ENCODE data around the gene M1AP. TPM values are rescaled to one million over a fixed set of nuclear protein-coding genes. Genes with fewer than 3 reads are reported as not detected.
"Not testable (repeated sequence)": the region's sequence is repeated elsewhere in the genome, so short reads cannot be mapped to it uniquely, and the experiment has no call there.

M1AP gene
- total RNA-seq, 4 donors from 2014 or later = 0.17 to 0.42 TPM; not detected in 2

DNA sequence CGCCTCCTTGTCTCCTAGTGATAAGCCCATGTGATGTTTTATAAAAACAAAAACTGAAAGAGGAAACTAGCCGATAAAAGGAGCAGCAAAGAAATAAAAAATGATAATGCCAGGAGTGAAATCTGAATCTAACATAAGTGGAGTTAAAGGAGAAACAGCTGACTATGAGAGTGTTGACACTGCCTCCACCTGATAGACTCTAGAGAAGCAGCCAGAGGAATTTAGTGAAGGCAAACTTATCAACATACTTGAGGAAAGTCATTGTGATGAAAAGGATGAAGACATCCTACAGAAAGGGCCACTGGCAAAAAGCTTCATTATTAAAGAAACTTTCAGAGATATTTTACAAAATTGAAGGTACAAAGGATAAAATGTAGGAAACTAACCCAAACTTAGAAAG, 1.9 kb downstream of the M1AP start:
- Histone ChIP-seq H3K36me3 (no peaks in the 10 kb centered on the region), H3K4me1 (peaks cover 0 to 6% (median 3%) of the 10 kb centered on the region in 4 donors), H3K4me3 (no peak overlapping the region), H3K27me3 (peaks cover 0 to 39% (median 16%) of the 10 kb centered on the region in 4 donors), H3K9me3 (no peaks in the 10 kb centered on the region), H3K27ac (replicated peaks in 1 of 4) (no peak overlapping the region)
- intact Hi-C loops (cut with DNase I) = no loop called here
- TF ChIP-seq POLR2A (IDR thresholded peaks at IDR 0.05; ENCODE audit: low read depth) = no peak
- no peak for DNase-seq (ENCODE audit: extremely low spot score)
- WGBS = 82% methylated on average over 2 of the region's 2 CpGs

DNA sequence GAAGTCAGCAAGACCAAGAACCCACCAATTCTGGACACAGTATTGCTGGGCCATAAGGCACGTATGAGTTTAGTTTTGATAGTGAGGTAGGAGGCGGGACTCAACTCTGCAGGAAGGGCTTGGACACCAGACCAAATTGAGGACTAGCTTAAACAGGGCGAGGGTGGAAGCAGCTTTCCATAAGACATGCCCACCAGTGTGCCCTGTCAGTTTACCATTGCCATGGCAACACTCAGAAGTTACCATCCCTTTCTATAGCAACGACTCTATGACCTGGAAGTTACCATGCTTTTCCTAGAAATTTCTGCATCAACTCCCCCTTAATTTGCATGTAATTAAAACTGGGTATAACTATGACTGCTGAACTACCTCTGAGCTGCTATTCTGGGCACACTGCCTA, 2.8 kb downstream of the M1AP start:
- WGBS = 82% methylated on average over 4 of the region's 4 CpGs
- H3K27me3 ChIP-seq = peaks cover 0 to 43% (median 16%) of the 10 kb centered on the region in 4 donors

DNA sequence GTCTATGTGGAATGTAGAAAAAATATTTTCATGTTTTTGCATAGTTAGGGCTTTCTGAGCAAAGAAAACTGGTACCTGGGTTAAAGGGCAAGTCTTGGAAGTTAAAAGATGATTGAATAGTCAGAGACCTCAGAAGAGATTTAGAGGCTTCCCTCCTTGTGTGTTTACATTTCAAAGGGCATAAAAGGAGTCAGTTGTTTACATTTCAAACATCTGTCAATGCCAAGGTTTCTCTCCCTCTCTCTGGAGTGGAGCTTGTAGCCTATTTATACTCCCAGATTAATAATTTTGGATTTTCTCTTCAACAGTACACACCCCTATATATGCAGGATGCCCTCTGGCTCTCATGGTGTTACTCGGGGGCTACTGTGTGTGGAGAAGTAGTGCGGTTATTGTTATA, 8.6 kb downstream of the M1AP start:
- Histone ChIP-seq H3K27ac (replicated peaks in 1 of 4) (no peak overlapping the region), H3K36me3 (no peaks in the 10 kb centered on the region), H3K4me3 (no peak overlapping the region), H3K4me1 (no peaks in the 10 kb centered on the region), H3K27me3 (peaks cover 0 to 10% (median 0%) of the 10 kb centered on the region in 4 donors), H3K9me3 (no peaks in the 10 kb centered on the region)
- 72% methylated on average over 2 of the region's 2 CpGs for WGBS
- no peak for DNase-seq (ENCODE audit: extremely low spot score)
- TF ChIP-seq, protein P1, sequence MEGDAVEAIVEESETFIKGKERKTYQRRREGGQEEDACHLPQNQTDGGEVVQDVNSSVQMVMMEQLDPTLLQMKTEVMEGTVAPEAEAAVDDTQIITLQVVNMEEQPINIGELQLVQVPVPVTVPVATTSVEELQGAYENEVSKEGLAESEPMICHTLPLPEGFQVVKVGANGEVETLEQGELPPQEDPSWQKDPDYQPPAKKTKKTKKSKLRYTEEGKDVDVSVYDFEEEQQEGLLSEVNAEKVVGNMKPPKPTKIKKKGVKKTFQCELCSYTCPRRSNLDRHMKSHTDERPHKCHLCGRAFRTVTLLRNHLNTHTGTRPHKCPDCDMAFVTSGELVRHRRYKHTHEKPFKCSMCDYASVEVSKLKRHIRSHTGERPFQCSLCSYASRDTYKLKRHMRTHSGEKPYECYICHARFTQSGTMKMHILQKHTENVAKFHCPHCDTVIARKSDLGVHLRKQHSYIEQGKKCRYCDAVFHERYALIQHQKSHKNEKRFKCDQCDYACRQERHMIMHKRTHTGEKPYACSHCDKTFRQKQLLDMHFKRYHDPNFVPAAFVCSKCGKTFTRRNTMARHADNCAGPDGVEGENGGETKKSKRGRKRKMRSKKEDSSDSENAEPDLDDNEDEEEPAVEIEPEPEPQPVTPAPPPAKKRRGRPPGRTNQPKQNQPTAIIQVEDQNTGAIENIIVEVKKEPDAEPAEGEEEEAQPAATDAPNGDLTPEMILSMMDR (IDR thresholded peaks at IDR 0.05) = no peak
- TF ChIP-seq POLR2A (IDR thresholded peaks at IDR 0.05; ENCODE audit: low read depth) (no peak), POLR2AphosphoS5 (IDR thresholded peaks at IDR 0.05) (no peak), EP300 (IDR thresholded peaks at IDR 0.05) (no peak)
- intact Hi-C loops (cut with DNase I) = no loop called here

More for the DNA sequence above, 2.8 kb downstream of the M1AP start:
- no peak overlapping the region for H3K4me3 ChIP-seq
- peaks cover 0 to 6% (median 3%) of the 10 kb centered on the region in 4 donors for H3K4me1 ChIP-seq
- no peak for DNase-seq (ENCODE audit: extremely low spot score)
- TF ChIP-seq, protein P1 (IDR thresholded peaks at IDR 0.05) = no peak
- TF ChIP-seq POLR2A (IDR thresholded peaks at IDR 0.05; ENCODE audit: low read depth) (no peak), EP300 (IDR thresholded peaks at IDR 0.05) (no peak), POLR2AphosphoS5 (IDR thresholded peaks at IDR 0.05) (no peak)
- no peaks in the 10 kb centered on the region for H3K36me3 ChIP-seq
- H3K27ac ChIP-seq (replicated peaks in 1 of 4) = no peak overlapping the region
- no peaks in the 10 kb centered on the region for H3K9me3 ChIP-seq
- intact Hi-C loops (cut with DNase I) = no loop called here

DNA sequence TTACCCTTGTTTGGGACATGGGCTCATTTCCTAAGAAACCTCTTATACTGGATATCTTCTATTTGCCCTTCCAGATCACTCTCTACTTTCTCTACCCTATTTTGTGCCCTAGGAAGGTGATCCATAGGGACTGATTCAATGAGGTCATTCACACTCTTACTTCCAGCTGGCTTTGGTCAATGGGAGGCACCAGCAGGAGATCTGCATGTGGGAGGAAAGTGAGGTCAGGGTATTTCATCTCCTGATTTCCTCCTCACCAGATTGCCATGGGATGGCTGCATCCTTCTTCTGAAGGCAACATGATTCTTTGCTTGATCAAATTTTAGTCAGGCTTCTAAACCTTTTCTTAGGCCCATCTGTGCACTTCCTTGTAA, 15.2 kb downstream of the M1AP start:
- intact Hi-C loops (cut with DNase I) = no loop called here
- Histone ChIP-seq H3K27me3 (no peaks in the 10 kb centered on the region), H3K9me3 (no peaks in the 10 kb centered on the region), H3K27ac (replicated peaks in 1 of 4) (no peak overlapping the region), H3K4me1 (no peaks in the 10 kb centered on the region), H3K36me3 (no peaks in the 10 kb centered on the region), H3K4me3 (no peak overlapping the region)
- DNase-seq (ENCODE audit: extremely low spot score) = no peak
- TF ChIP-seq, protein P1 (IDR thresholded peaks at IDR 0.05) = no peak
- TF ChIP-seq POLR2A (IDR thresholded peaks at IDR 0.05; ENCODE audit: low read depth) (no peak), EP300 (IDR thresholded peaks at IDR 0.05) (no peak), POLR2AphosphoS5 (IDR thresholded peaks at IDR 0.05) (no peak)

DNA sequence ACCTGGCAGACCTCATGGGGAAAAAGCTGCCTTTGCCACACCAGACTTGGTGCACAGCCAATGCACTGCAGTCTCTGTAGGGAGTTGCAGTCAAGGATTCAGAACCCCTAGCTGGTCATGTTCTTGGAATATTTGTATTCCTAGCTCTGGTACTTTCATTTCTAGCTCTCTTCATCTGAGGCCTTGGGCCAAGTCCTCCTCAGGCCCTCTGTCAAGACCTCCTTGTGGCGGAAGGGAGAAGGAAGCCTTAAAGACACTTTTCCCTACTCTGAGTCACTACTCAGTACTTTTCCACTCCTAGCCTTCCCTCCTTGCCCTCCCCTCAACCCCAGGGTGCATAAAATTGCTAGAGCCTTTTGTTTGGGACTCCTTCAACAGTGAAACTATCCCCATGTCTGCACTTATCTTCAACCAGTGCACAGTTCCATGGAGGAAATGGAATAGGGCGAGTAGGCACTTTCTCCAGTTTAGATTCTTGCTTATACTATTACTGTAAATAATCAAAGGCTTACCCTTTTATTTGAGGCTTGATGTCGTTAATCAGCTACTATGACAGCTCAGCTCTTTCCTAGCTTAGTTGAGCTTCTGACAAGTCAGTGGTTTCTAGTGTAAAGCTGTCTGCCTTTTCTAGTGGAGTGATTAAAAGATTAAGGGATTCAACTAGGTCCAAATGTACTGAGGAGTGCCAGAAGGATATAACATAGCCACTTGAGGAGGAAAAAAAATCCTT, 15.8 kb downstream of the M1AP start:
- Histone ChIP-seq H3K27ac (replicated peaks in 1 of 4) (no peak overlapping the region), H3K36me3 (no peaks in the 10 kb centered on the region), H3K4me1 (no peaks in the 10 kb centered on the region), H3K9me3 (no peaks in the 10 kb centered on the region), H3K4me3 (no peak overlapping the region), H3K27me3 (no peaks in the 10 kb centered on the region)
- DNase-seq (ENCODE audit: extremely low spot score) = no peak
- intact Hi-C loops (cut with DNase I) = no loop called here
- TF ChIP-seq POLR2AphosphoS5 (IDR thresholded peaks at IDR 0.05) = no peak
- TF ChIP-seq, protein P1 (IDR thresholded peaks at IDR 0.05) = no peak
- no peak for TF ChIP-seq POLR2A (IDR thresholded peaks at IDR 0.05; ENCODE audit: low read depth)
- TF ChIP-seq EP300 (IDR thresholded peaks at IDR 0.05) = no peak
- 80% methylated on average over 3 of the region's 3 CpGs for WGBS

DNA sequence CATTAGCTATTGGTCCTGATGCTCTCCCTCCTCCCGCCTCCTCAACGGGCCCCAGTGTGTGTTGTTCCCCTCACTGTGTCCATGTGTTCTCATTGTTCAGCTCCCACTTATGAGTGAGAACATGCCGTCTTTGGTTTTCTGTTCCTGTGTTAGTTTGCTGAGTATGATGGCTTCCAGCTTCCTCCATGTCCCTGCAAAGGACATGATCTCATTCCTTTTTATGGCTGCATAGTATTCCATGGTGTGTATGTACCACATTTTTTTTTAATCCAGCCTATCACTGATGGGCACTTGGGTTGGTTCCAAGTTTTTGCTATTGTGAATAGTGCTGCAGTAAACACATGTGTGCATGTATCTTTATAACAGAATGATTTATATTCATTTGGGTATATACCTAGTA, 17.7 kb downstream of the M1AP start:
- H3K4me1 ChIP-seq; H3K4me3 ChIP-seq; H3K27me3 ChIP-seq; H3K27ac ChIP-seq (replicated peaks in 1 of 4); H3K9me3 ChIP-seq; DNase-seq (ENCODE audit: extremely low spot score); intact Hi-C loops (cut with DNase I); H3K36me3 ChIP-seq: not testable (repeated sequence)
- WGBS = 94% methylated on average over 3 of the region's 3 CpGs

All from esophagus muscularis mucosa (tissue), 4 donors.